NB4 (cell line): ENCODE results near the gene GOLGA8J.

Experiments used
- POLR2A ChIP-seq: IDR thresholded peaks from 2 replicates; pipeline ENCODE4 v1.6.1; 2011; ENCODE audit warnings: mild to moderate bottlenecking; ENCODE audit not compliant: insufficient read length; ENCODE audit errors: extremely low read depth
- TF ChIP-seq, protein P1 (sequence below): IDR thresholded peaks from one replicate; pipeline ENCODE4 v1.5.1; 2012; ENCODE audit warnings: low read depth, low read length

DNA sequence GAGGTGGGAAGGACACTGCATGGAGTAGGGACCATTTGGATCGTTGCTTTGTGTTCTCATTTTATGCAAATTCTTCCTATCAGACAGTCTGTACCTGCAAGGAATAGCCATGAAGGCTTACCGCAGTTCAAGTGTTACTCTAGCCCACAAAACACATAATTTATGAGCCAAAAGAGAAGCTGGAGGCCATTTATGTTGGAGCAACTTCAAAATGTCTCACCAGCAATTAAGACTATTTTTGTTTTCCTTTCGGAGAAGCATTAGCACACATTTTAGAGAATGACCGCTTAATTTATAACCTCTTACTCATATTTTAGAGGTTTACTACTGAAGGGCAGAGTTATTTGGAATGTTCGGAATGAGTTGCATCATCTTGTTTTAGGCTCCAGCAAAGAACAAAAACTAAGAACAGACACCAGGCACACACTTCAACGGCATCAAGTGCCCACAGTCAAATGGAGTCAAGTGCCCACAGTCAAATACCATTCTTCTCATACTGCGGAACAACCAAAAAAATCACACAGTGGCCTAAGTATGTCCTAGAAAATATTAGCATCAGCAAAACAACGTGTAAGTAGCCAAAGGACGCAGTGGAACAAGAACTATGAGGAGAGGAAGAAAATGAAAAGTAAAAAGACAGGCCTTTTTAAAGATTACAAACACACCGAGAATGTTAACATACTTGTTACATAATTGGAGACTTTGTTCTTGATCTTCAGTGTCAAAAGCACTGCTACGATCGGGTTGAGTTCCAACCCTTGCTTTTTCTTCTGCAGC, 17.5 kb upstream of the GOLGA8J start:
- no peak for TF ChIP-seq POLR2A
- TF ChIP-seq, protein P1, sequence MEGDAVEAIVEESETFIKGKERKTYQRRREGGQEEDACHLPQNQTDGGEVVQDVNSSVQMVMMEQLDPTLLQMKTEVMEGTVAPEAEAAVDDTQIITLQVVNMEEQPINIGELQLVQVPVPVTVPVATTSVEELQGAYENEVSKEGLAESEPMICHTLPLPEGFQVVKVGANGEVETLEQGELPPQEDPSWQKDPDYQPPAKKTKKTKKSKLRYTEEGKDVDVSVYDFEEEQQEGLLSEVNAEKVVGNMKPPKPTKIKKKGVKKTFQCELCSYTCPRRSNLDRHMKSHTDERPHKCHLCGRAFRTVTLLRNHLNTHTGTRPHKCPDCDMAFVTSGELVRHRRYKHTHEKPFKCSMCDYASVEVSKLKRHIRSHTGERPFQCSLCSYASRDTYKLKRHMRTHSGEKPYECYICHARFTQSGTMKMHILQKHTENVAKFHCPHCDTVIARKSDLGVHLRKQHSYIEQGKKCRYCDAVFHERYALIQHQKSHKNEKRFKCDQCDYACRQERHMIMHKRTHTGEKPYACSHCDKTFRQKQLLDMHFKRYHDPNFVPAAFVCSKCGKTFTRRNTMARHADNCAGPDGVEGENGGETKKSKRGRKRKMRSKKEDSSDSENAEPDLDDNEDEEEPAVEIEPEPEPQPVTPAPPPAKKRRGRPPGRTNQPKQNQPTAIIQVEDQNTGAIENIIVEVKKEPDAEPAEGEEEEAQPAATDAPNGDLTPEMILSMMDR, result no peak
